ENCODE measurements around the gene MAGEA4. TPM values are rescaled to one million over a fixed set of nuclear protein-coding genes. Genes with fewer than 3 reads are reported as not detected.

MAGEA4 gene
- not detected for total RNA-seq
- not detected for polyA plus RNA-seq
- long read RNA-seq, donor 1 = 0 reads
- long read RNA-seq, donor 2 = 0 reads
- long read RNA-seq, donor 3 = 0 reads
- long read RNA-seq, donor 4 = 0 reads

- intact Hi-C loops (cut with DNase I) = no loop called here
- no peak for DNase-seq
These were observed at the start of gene MAGEA4 for GRCh38 chrX:151912780-151913179. MAGEA4 (plus strand) TSS chrX:151912889; CDS start chrX:151923665, 10,776 bp downstream.

GRCh38 chrX:151870602-151871001, 42.1 kb upstream of the MAGEA4 start:
- Histone ChIP-seq H3K4me1 (ENCODE audit: control insufficient read depth, insufficient read depth, low read length) (no peaks in the 10 kb centered on the region), H3K9me3 (ENCODE audit: control insufficient read depth, low read length) (no peaks in the 10 kb centered on the region), H3K27me3 (ENCODE audit: control insufficient read depth, insufficient read depth) (no peaks in the 10 kb centered on the region), H3K27ac (ENCODE audit: low read length) (no peak overlapping the region), H3K4me3 (ENCODE audit: low read length) (no peak overlapping the region)
- DNase-seq (no peak), ATAC-seq (peak in 1 of 2 donors; percentile 59)
- 47% methylated on average over 1 of the region's 1 CpG for WGBS
- intact Hi-C loops (cut with DNase I) = no loop called here

More at GRCh38 chrX:151912780-151913179, at the start of gene MAGEA4:
- no peaks in the 10 kb centered on the region for H3K27me3 ChIP-seq (ENCODE audit: control insufficient read depth, insufficient read depth)
- H3K4me3 ChIP-seq (ENCODE audit: low read length) = no peak within 1 kb of the TSS
- 91% methylated on average over 11 of the region's 11 CpGs for WGBS
- ATAC-seq = no peak
- no peaks in the 10 kb centered on the region for H3K9me3 ChIP-seq (ENCODE audit: control insufficient read depth, low read length)
- H3K4me1 ChIP-seq (ENCODE audit: control insufficient read depth, insufficient read depth, low read length) = no peaks in the 10 kb centered on the region
- H3K27ac ChIP-seq (ENCODE audit: low read length) = no peak within 1 kb of the TSS

- H3K9me3 ChIP-seq (ENCODE audit: control insufficient read depth, low read length) = no peaks in the 10 kb centered on the region
- H3K27ac ChIP-seq (ENCODE audit: low read length) = no peak overlapping the region
- no peaks in the 10 kb centered on the region for H3K27me3 ChIP-seq (ENCODE audit: control insufficient read depth, insufficient read depth)
- intact Hi-C loops (cut with DNase I) = no loop called here
- H3K4me3 ChIP-seq (ENCODE audit: low read length) = no peak overlapping the region
- DNase-seq (no peak), ATAC-seq (peak in 1 of 2 donors; percentile 68)
- H3K4me1 ChIP-seq (ENCODE audit: control insufficient read depth, insufficient read depth, low read length) = no peaks in the 10 kb centered on the region
- 78% methylated on average over 3 of the region's 3 CpGs for WGBS
These were observed 41.4 kb upstream of the MAGEA4 start for GRCh38 chrX:151871244-151871643.

GRCh38 chrX:151873096-151873495, 39.6 kb upstream of the MAGEA4 start:
- no peak for ATAC-seq
- H3K4me1 ChIP-seq (ENCODE audit: control insufficient read depth, insufficient read depth, low read length) = no peaks in the 10 kb centered on the region
- WGBS = 56% methylated on average over 2 of the region's 2 CpGs
- H3K27me3 ChIP-seq (ENCODE audit: control insufficient read depth, insufficient read depth) = no peaks in the 10 kb centered on the region
- no peaks in the 10 kb centered on the region for H3K9me3 ChIP-seq (ENCODE audit: control insufficient read depth, low read length)
- no peak overlapping the region for H3K4me3 ChIP-seq (ENCODE audit: low read length)
- DNase-seq = no peak
- intact Hi-C loops (cut with DNase I) = no loop called here
- no peak overlapping the region for H3K27ac ChIP-seq (ENCODE audit: low read length)

GRCh38 chrX:151875270-151876026, 37.2 kb upstream of the MAGEA4 start:
- no peaks in the 10 kb centered on the region for H3K9me3 ChIP-seq (ENCODE audit: control insufficient read depth, low read length)
- ATAC-seq (no peak), DNase-seq (no peak)
- H3K27me3 ChIP-seq (ENCODE audit: control insufficient read depth, insufficient read depth) = no peaks in the 10 kb centered on the region
- WGBS = 62% methylated on average over 5 of the region's 5 CpGs
- no peaks in the 10 kb centered on the region for H3K4me1 ChIP-seq (ENCODE audit: control insufficient read depth, insufficient read depth, low read length)
- H3K4me3 ChIP-seq (ENCODE audit: low read length) = no peak overlapping the region
- intact Hi-C loops (cut with DNase I) = no loop called here
- no peak overlapping the region for H3K27ac ChIP-seq (ENCODE audit: low read length)

GRCh38 chrX:151878574-151878973, 34.1 kb upstream of the MAGEA4 start:
- H3K9me3 ChIP-seq (ENCODE audit: control insufficient read depth, low read length) = no peaks in the 10 kb centered on the region
- no peak overlapping the region for H3K27ac ChIP-seq (ENCODE audit: low read length)
- H3K27me3 ChIP-seq (ENCODE audit: control insufficient read depth, insufficient read depth) = no peaks in the 10 kb centered on the region
- no peak overlapping the region for H3K4me3 ChIP-seq (ENCODE audit: low read length)
- intact Hi-C loops (cut with DNase I) = no loop called here
- no peak for ATAC-seq
- no peak for DNase-seq
- 76% methylated on average over 8 of the region's 8 CpGs for WGBS
- no peaks in the 10 kb centered on the region for H3K4me1 ChIP-seq (ENCODE audit: control insufficient read depth, insufficient read depth, low read length)

- Histone ChIP-seq H3K27ac (ENCODE audit: low read length) (no peak overlapping the region), H3K4me1 (ENCODE audit: control insufficient read depth, insufficient read depth, low read length) (no peaks in the 10 kb centered on the region), H3K4me3 (ENCODE audit: low read length) (no peak overlapping the region), H3K9me3 (ENCODE audit: control insufficient read depth, low read length) (no peaks in the 10 kb centered on the region), H3K27me3 (ENCODE audit: control insufficient read depth, insufficient read depth) (no peaks in the 10 kb centered on the region)
- 84% methylated on average over 4 of the region's 4 CpGs for WGBS
- ATAC-seq (no peak), DNase-seq (no peak)
- intact Hi-C loops (cut with DNase I) = no loop called here
These were observed 32.8 kb upstream of the MAGEA4 start for GRCh38 chrX:151879856-151880255.

GRCh38 chrX:151880895-151881294, 31.8 kb upstream of the MAGEA4 start:
- WGBS = 45% methylated on average over 2 of the region's 2 CpGs
- Histone ChIP-seq H3K4me1 (ENCODE audit: control insufficient read depth, insufficient read depth, low read length) (no peaks in the 10 kb centered on the region), H3K27ac (ENCODE audit: low read length) (no peak overlapping the region), H3K27me3 (ENCODE audit: control insufficient read depth, insufficient read depth) (no peaks in the 10 kb centered on the region), H3K4me3 (ENCODE audit: low read length) (no peak overlapping the region), H3K9me3 (ENCODE audit: control insufficient read depth, low read length) (no peaks in the 10 kb centered on the region)
- DNase-seq (no peak), ATAC-seq (no peak)
- intact Hi-C loops (cut with DNase I) = no loop called here

- no peaks in the 10 kb centered on the region for H3K9me3 ChIP-seq (ENCODE audit: control insufficient read depth, low read length)
- intact Hi-C loops (cut with DNase I) = no loop called here
- DNase-seq (no peak), ATAC-seq (no peak)
- no peak overlapping the region for H3K4me3 ChIP-seq (ENCODE audit: low read length)
- no peaks in the 10 kb centered on the region for H3K27me3 ChIP-seq (ENCODE audit: control insufficient read depth, insufficient read depth)
- 80% methylated on average over 2 of the region's 2 CpGs for WGBS
- no peaks in the 10 kb centered on the region for H3K4me1 ChIP-seq (ENCODE audit: control insufficient read depth, insufficient read depth, low read length)
- no peak overlapping the region for H3K27ac ChIP-seq (ENCODE audit: low read length)
These were observed 23.3 kb upstream of the MAGEA4 start for GRCh38 chrX:151889421-151889820.

- intact Hi-C loops (cut with DNase I) = no loop called here
These were observed 15.8 kb upstream of the MAGEA4 start for GRCh38 chrX:151896734-151897474.

GRCh38 chrX:151899622-151900021, 13.1 kb upstream of the MAGEA4 start:
- ATAC-seq = no peak
- WGBS = 94% methylated on average over 2 of the region's 2 CpGs
- intact Hi-C loops (cut with DNase I) = no loop called here

More at GRCh38 chrX:151896734-151897474, 15.8 kb upstream of the MAGEA4 start:
- DNase-seq = no peak
- Histone ChIP-seq H3K9me3 (ENCODE audit: control insufficient read depth, low read length) (no peaks in the 10 kb centered on the region), H3K27me3 (ENCODE audit: control insufficient read depth, insufficient read depth) (no peaks in the 10 kb centered on the region), H3K4me3 (ENCODE audit: low read length) (no peak overlapping the region), H3K27ac (ENCODE audit: low read length) (no peak overlapping the region), H3K4me1 (ENCODE audit: control insufficient read depth, insufficient read depth, low read length) (no peaks in the 10 kb centered on the region)
- ATAC-seq = no peak
- 74% methylated on average over 5 of the region's 5 CpGs for WGBS

More at GRCh38 chrX:151899622-151900021, 13.1 kb upstream of the MAGEA4 start:
- Histone ChIP-seq H3K27ac (ENCODE audit: low read length) (no peak overlapping the region), H3K4me1 (ENCODE audit: control insufficient read depth, insufficient read depth, low read length) (no peaks in the 10 kb centered on the region), H3K9me3 (ENCODE audit: control insufficient read depth, low read length) (no peaks in the 10 kb centered on the region), H3K4me3 (ENCODE audit: low read length) (no peak overlapping the region), H3K27me3 (ENCODE audit: control insufficient read depth, insufficient read depth) (no peaks in the 10 kb centered on the region)
- no peak for DNase-seq
